Osteoblast (primary cell): ENCODE measurements around the gene WWOX. TPM values are rescaled to one million over a fixed set of nuclear protein-coding genes. Genes with fewer than 3 reads are reported as not detected.

Experiments
- DNase-seq: peaks from one replicate; pipeline ENCODE4 v3.0.0; 2011; ENCODE audit warnings: low spot score, mixed read lengths; ENCODE audit not compliant: insufficient read length; ENCODE audit errors: missing footprints
- H2AFZ ChIP-seq: 2 replicates; pipeline ENCODE4 v1.6.0; 2011; ENCODE audit warnings: mild to moderate bottlenecking, low read length
- H3K27ac ChIP-seq: 2 replicates; pipeline ENCODE4 v1.5.1; 2011; ENCODE audit warnings: mild to moderate bottlenecking, low read depth, low read length, moderate library complexity
- H3K27me3 ChIP-seq: 2 replicates; pipeline ENCODE4 v1.6.0; 2012; ENCODE audit warnings: mild to moderate bottlenecking, control low read depth, inconsistent platforms, low read length, moderate library complexity; ENCODE audit not compliant: insufficient read depth
- H3K36me3 ChIP-seq: 2 replicates; pipeline ENCODE4 v1.5.1; 2011; ENCODE audit warnings: mild to moderate bottlenecking, low read length, control low read depth, moderate library complexity; ENCODE audit not compliant: insufficient read depth
- H3K4me1 ChIP-seq: 2 replicates; pipeline ENCODE4 v1.5.1; 2011; ENCODE audit warnings: mild to moderate bottlenecking, low read length, control low read depth, moderate library complexity; ENCODE audit not compliant: insufficient read depth
- H3K4me2 ChIP-seq: 2 replicates; pipeline ENCODE4 v1.6.0; 2011; ENCODE audit warnings: mild to moderate bottlenecking, low read length; ENCODE audit not compliant: insufficient read depth
- H3K4me3 ChIP-seq: fragments of 200-600 bp; sonication (generic); 3 replicates; pipeline ENCODE4 v1.5.1; 2012; ENCODE audit warnings: mild to moderate bottlenecking, low read length, inconsistent platforms; ENCODE audit not compliant: insufficient read depth
- H3K79me2 ChIP-seq: 2 replicates; pipeline ENCODE4 v1.6.0; 2012; ENCODE audit warnings: mild to moderate bottlenecking, low read length, control low read depth, inconsistent platforms; ENCODE audit not compliant: insufficient read depth
- H3K9me3 ChIP-seq: 2 replicates; pipeline ENCODE4 v1.5.1; 2011; ENCODE audit warnings: low read depth, low read length, control low read depth
- H4K20me1 ChIP-seq: 2 replicates; pipeline ENCODE4 v1.6.0; 2012; ENCODE audit warnings: mild to moderate bottlenecking, low read length, control low read depth; ENCODE audit not compliant: insufficient read depth
- CTCF ChIP-seq: IDR thresholded peaks from 2 replicates; pipeline ENCODE4 v1.5.1; 2011; ENCODE audit warnings: mild to moderate bottlenecking, low read depth, low read length, moderate library complexity; ENCODE audit errors: extremely low read depth
- total RNA-seq: library from RNA; depleted of rRNA; stranded (reverse); fragments of >200 nt; gene quantifications from 2 replicates; pipeline ENCODE4 v1.2.3, GENCODE V29; 2012

WWOX gene
- total RNA-seq, 1 donor = 23.9 TPM

- Histone ChIP-seq H3K79me2 (no peaks in the 10 kb centered on the region), H3K27ac (no peak overlapping the region), H3K4me2 (no peak overlapping the region), H3K27me3 (no peaks in the 10 kb centered on the region), H2AFZ (no peak overlapping the region), H3K36me3 (no peaks in the 10 kb centered on the region), H3K9me3 (no peaks in the 10 kb centered on the region), H3K4me3 (no peak overlapping the region), H3K4me1 (no peaks in the 10 kb centered on the region), H4K20me1 (no peaks in the 10 kb centered on the region)
- DNase-seq = no peak
- no peak for TF ChIP-seq CTCF
These were observed 996.8 kb downstream of the WWOX start for GRCh38 chr16:79096246-79096645.

GRCh38 chr16:79097166-79097565, 997.7 kb downstream of the WWOX start:
- H3K9me3 ChIP-seq = no peaks in the 10 kb centered on the region
- no peak overlapping the region for H3K4me3 ChIP-seq
- no peak overlapping the region for H2AFZ ChIP-seq
- H3K27ac ChIP-seq = no peak overlapping the region
- H3K4me1 ChIP-seq = no peaks in the 10 kb centered on the region
- DNase-seq = no peak
- no peaks in the 10 kb centered on the region for H3K36me3 ChIP-seq
- no peaks in the 10 kb centered on the region for H3K27me3 ChIP-seq
- H3K4me2 ChIP-seq = no peak overlapping the region
- TF ChIP-seq CTCF = no peak
- no peaks in the 10 kb centered on the region for H4K20me1 ChIP-seq
- H3K79me2 ChIP-seq = no peaks in the 10 kb centered on the region

- Histone ChIP-seq H3K27ac (no peak overlapping the region), H4K20me1 (no peaks in the 10 kb centered on the region), H3K27me3 (no peaks in the 10 kb centered on the region), H3K36me3 (no peaks in the 10 kb centered on the region), H3K9me3 (no peaks in the 10 kb centered on the region), H3K4me1 (no peaks in the 10 kb centered on the region), H2AFZ (no peak overlapping the region), H3K4me2 (no peak overlapping the region), H3K4me3 (no peak overlapping the region), H3K79me2 (no peaks in the 10 kb centered on the region)
- TF ChIP-seq CTCF = no peak
- DNase-seq = no peak
These were observed 998.3 kb downstream of the WWOX start for GRCh38 chr16:79097771-79098170.

- Histone ChIP-seq H3K4me2 (no peak overlapping the region), H3K79me2 (no peaks in the 10 kb centered on the region), H3K27ac (no peak overlapping the region), H3K4me3 (no peak overlapping the region), H4K20me1 (no peaks in the 10 kb centered on the region), H3K27me3 (no peaks in the 10 kb centered on the region), H3K9me3 (no peaks in the 10 kb centered on the region), H3K4me1 (no peaks in the 10 kb centered on the region), H3K36me3 (no peaks in the 10 kb centered on the region), H2AFZ (no peak overlapping the region)
- no peak for TF ChIP-seq CTCF
- no peak for DNase-seq
These were observed 999.5 kb downstream of the WWOX start for GRCh38 chr16:79098907-79099306.
